Bronchial epithelial cell (primary cell): ENCODE measurements around the gene TNC. TPM values are rescaled to one million over a fixed set of nuclear protein-coding genes. Genes with fewer than 3 reads are reported as not detected.

Experiments used
- DNase-seq: peaks from one replicate; pipeline ENCODE4 v3.0.0-alpha.2; 2010; ENCODE audit warnings: low read depth
- FAIRE-seq: peaks from 2 replicates; lab custom pipeline; 2011; peaks lifted over from hg19 to GRCh38; lab: Jason Lieb, UNC
- H3K27me3 ChIP-seq: 2 replicates; pipeline ENCODE4 v1.5.1; 2011; ENCODE audit warnings: low read length; ENCODE audit not compliant: control insufficient read depth, insufficient read depth
- H3K36me3 ChIP-seq: 2 replicates; pipeline ENCODE4 v1.5.1; 2011; ENCODE audit warnings: low read length; ENCODE audit not compliant: control insufficient read depth, insufficient read depth
- H3K4me3 ChIP-seq: 2 replicates; pipeline ENCODE4 v1.5.1; 2011; ENCODE audit warnings: mild to moderate bottlenecking, low read depth, low read length, control low read depth
- total RNA-seq: library from RNA; depleted of rRNA; stranded (reverse); fragments of >200 nt; gene quantifications from 2 replicates; pipeline ENCODE4 v1.2.1, GENCODE V29; 2014
- TF ChIP-seq, protein P1 (sequence below): IDR thresholded peaks from 2 replicates; pipeline ENCODE4 v1.5.1; 2011; ENCODE audit warnings: mild to moderate bottlenecking, moderate library complexity, low read length, control low read depth, inconsistent platforms; ENCODE audit not compliant: insufficient read depth, severe bottlenecking

TNC gene
- total RNA-seq, 1 donor from 2014 or later = 124 TPM

DNA sequence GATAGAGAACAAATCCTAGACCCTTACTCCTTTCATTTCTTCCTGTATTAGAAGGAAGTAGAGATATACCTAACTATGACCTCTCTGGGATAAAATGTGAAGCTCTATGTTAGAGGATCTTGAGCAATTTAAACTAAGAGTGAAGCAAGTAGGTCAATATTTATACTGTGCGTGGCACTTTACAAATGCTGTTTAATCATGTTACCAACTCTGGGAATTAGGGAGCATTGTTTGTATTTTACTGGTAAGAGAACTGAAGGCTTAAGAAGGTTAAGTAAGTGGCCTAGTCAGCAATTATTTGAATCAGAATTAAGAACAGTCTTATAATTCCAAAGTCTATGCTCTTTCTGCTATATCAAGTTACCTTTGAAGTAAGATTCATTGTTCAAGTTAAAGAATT lies 12.0 kb downstream of the TNC start:
- peak; percentile 96 for DNase-seq
- H3K4me3 ChIP-seq = no peak overlapping the region
- TF ChIP-seq, protein P1, sequence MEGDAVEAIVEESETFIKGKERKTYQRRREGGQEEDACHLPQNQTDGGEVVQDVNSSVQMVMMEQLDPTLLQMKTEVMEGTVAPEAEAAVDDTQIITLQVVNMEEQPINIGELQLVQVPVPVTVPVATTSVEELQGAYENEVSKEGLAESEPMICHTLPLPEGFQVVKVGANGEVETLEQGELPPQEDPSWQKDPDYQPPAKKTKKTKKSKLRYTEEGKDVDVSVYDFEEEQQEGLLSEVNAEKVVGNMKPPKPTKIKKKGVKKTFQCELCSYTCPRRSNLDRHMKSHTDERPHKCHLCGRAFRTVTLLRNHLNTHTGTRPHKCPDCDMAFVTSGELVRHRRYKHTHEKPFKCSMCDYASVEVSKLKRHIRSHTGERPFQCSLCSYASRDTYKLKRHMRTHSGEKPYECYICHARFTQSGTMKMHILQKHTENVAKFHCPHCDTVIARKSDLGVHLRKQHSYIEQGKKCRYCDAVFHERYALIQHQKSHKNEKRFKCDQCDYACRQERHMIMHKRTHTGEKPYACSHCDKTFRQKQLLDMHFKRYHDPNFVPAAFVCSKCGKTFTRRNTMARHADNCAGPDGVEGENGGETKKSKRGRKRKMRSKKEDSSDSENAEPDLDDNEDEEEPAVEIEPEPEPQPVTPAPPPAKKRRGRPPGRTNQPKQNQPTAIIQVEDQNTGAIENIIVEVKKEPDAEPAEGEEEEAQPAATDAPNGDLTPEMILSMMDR = no peak
- no peak for FAIRE-seq
- no peaks in the 10 kb centered on the region for H3K36me3 ChIP-seq
- H3K27me3 ChIP-seq = no peaks in the 10 kb centered on the region

DNA sequence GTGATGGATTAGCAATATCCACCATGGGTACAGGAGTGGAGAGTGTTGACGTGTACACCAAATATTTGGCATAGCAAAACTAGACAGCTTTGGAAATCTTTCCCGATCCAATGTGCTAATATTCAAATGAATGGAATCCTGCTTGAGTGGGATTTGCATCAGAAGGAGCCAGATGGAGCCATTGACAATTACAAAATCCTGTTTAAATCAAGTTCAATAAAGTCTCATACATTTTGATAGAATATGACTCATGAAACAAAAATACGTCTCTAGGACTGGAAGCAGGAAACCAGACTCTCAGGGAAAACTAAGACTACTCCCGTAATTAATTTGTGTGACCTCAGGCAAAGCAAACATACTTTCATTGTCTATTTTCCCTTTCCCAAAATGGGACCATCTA lies 13.0 kb downstream of the TNC start:
- H3K4me3 ChIP-seq = no peak overlapping the region
- FAIRE-seq (no peak), DNase-seq (peak; percentile 75)
- TF ChIP-seq, protein P1 = no peak
- H3K27me3 ChIP-seq = no peaks in the 10 kb centered on the region
- no peaks in the 10 kb centered on the region for H3K36me3 ChIP-seq

DNA sequence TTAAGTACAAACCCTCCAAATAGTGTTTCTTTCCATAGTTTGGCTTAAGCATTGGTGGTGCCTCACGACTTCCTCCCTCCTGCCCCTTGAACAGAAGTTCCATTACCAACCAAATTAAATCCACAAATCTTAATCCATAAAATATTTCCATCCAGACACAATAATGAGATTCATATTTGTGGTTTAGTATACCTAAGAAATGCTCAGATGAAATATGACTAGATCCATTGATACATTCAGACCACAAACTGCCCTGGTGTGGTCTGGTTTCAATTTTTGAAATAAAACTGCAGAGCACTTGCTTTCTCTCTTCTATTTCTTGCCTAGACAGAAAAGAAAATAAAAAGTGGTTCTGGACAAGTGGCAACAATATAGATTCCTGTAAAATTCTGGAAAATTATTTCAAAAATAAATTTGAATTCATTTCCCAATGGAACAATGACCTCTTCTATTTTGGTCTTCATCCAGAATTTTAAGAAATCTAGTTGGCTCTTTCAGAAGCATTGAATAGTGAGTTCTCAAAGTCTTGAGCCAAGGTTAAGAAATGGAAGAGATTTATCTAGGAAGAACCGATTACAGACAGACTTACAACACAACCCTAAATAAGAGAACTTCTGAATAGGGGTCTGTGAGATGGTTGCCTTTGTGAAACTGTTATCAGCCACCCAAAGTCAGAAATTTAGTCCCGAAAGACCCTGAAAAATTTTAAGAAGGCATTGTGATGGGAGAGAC lies 14.0 kb downstream of the TNC start:
- TF ChIP-seq, protein P1 = no peak
- FAIRE-seq = no peak
- Histone ChIP-seq H3K27me3 (no peaks in the 10 kb centered on the region), H3K4me3 (no peak overlapping the region), H3K36me3 (no peaks in the 10 kb centered on the region)
- DNase-seq = no peak

DNA sequence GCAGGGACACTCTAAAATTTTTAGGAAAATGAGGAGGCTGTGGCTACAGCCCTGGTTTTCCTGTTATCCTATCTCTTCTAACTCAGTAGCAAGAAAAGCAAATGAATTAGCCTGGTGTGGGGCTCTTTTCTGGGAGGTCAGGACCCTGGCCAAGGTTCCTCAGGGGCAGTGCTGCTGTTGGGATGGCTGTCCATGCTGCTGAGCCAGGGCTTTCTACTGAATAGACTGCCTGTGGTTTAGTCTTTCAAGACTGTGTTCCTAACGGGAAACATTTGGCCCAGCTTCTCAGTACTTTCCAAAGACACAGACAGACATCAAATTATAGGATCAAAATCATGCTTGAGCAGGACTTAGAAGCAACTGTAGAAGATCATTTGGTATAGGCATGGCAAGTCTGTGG lies 18.1 kb downstream of the TNC start:
- TF ChIP-seq, protein P1 = no peak
- no peak overlapping the region for H3K4me3 ChIP-seq
- no peaks in the 10 kb centered on the region for H3K36me3 ChIP-seq
- H3K27me3 ChIP-seq = no peaks in the 10 kb centered on the region
- DNase-seq (no peak), FAIRE-seq (no peak)

DNA sequence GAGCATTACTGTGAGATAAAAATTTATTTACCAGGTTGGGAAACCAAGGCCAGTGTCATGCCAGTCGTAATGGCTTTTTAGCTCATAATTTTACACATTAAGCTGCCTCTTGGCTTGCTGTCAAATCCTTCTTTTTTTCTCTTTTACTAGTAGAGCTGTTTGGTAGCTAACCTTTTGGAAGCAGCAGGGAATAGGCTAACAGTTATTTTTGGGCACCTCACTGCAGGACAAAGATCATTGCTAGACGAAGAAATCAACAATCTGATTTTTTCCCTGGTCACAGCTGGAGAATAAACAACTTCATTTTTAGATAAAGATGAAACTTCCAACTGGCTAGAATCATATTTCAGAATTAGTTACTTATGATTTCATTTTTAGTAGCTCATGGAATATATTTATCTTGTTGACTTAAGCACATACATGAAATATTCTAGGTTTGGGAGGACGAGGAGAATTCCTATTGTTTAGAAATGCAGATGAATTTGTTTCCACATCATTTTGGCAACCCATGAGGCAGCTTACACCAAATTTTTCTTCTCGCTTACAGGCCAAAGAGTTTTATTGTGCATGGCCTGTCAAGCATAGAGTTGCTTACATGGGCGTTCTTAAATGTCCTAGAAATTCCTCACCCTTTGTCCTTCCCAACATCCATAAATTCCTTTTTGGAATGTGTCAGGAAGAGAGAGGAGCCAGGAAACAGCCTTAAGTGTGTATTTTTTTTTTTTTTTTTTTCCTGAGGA lies 19.6 kb downstream of the TNC start:
- no peak overlapping the region for H3K4me3 ChIP-seq
- no peaks in the 10 kb centered on the region for H3K27me3 ChIP-seq
- no peak for DNase-seq
- TF ChIP-seq, protein P1 = no peak
- no peaks in the 10 kb centered on the region for H3K36me3 ChIP-seq
- no peak for FAIRE-seq
